H9 (cell line): ENCODE data around the gene ZDHHC13. TPM values are rescaled to one million over a fixed set of nuclear protein-coding genes. Genes with fewer than 3 reads are reported as not detected.

Experiments used
- DNase-seq: peaks from one replicate; pipeline ENCODE4 v3.0.0-alpha.2; 2017
- H2AFZ ChIP-seq: one replicate; pipeline ENCODE4 v1.6.1; 2013; ENCODE audit warnings: mild to moderate bottlenecking, low read length, control low read depth, moderate library complexity
- H2AK5ac ChIP-seq: 2 replicates; pipeline ENCODE4 v1.6.1; 2013; ENCODE audit warnings: low read length, control low read depth, mixed read lengths; ENCODE audit not compliant: insufficient read length
- H2BK120ac ChIP-seq: one replicate; pipeline ENCODE4 v1.6.1; 2013; ENCODE audit warnings: low read depth, mild to moderate bottlenecking, low read length, control low read depth, inconsistent platforms; ENCODE audit not compliant: poor library complexity, severe bottlenecking
- H2BK12ac ChIP-seq: 2 replicates; pipeline ENCODE4 v1.6.1; 2013; ENCODE audit warnings: low read length, control low read depth, mixed read lengths, low read depth; ENCODE audit not compliant: insufficient read length
- H2BK15ac ChIP-seq: 2 replicates; pipeline ENCODE4 v1.6.1; 2013; ENCODE audit warnings: low read depth, low read length, control low read depth
- H2BK20ac ChIP-seq: one replicate; pipeline ENCODE4 v1.6.1; 2013; ENCODE audit warnings: low read depth, mild to moderate bottlenecking, low read length, control low read depth, inconsistent platforms; ENCODE audit not compliant: poor library complexity, severe bottlenecking
- H2BK5ac ChIP-seq: 2 replicates; pipeline ENCODE4 v1.6.1; 2013; ENCODE audit warnings: low read length, control low read depth, mixed read lengths; ENCODE audit not compliant: insufficient read length
- H3K14ac ChIP-seq: 2 replicates; pipeline ENCODE4 v1.6.1; 2013; ENCODE audit warnings: low read length, control low read depth; ENCODE audit not compliant: insufficient read depth
- H3K18ac ChIP-seq: 2 replicates; pipeline ENCODE4 v1.6.1; 2013; ENCODE audit warnings: low read depth, mild to moderate bottlenecking, mixed read lengths, low read length, control low read depth; ENCODE audit not compliant: insufficient read length
- H3K23ac ChIP-seq: 2 replicates; pipeline ENCODE4 v1.6.1; 2013; ENCODE audit warnings: low read length, control low read depth, mixed read lengths, low read depth; ENCODE audit not compliant: insufficient read length
- H3K23me2 ChIP-seq: 2 replicates; pipeline ENCODE4 v1.6.1; 2013; ENCODE audit warnings: low read depth, mild to moderate bottlenecking, mixed read lengths, low read length, control low read depth; ENCODE audit not compliant: insufficient read length, poor library complexity, severe bottlenecking
- H3K27ac ChIP-seq: 2 replicates; pipeline ENCODE4 v1.5.1; 2013; ENCODE audit warnings: low read length, control low read depth, mixed read lengths, low read depth; ENCODE audit not compliant: insufficient read length
- H3K27me3 ChIP-seq: 2 replicates; pipeline ENCODE4 v1.6.1; 2013; ENCODE audit warnings: low read length, control low read depth, inconsistent platforms; ENCODE audit not compliant: insufficient read depth
- H3K4ac ChIP-seq: 2 replicates; pipeline ENCODE4 v1.6.1; 2013; ENCODE audit warnings: low read depth, mild to moderate bottlenecking, control low read depth, inconsistent platforms, low read length, moderate library complexity
- H3K4me1 ChIP-seq: 2 replicates; pipeline ENCODE4 v1.6.1; 2013; ENCODE audit warnings: low read length, control low read depth, inconsistent platforms; ENCODE audit not compliant: insufficient read depth
- H3K4me2 ChIP-seq: 2 replicates; pipeline ENCODE4 v1.6.1; 2013; ENCODE audit warnings: low read length, control low read depth, mixed read lengths; ENCODE audit not compliant: insufficient read length, insufficient read depth
- H3K56ac ChIP-seq: 2 replicates; pipeline ENCODE4 v1.6.1; 2013; ENCODE audit warnings: low read depth, mild to moderate bottlenecking, mixed read lengths, low read length, control low read depth; ENCODE audit not compliant: insufficient read length
- H3K79me1 ChIP-seq: 2 replicates; pipeline ENCODE4 v1.6.1; 2013; ENCODE audit warnings: low read depth, mild to moderate bottlenecking, moderate library complexity, low read length, control low read depth, inconsistent platforms; ENCODE audit not compliant: insufficient read depth, poor library complexity, severe bottlenecking
- H3K79me2 ChIP-seq: 2 replicates; pipeline ENCODE4 v1.6.1; 2013; ENCODE audit warnings: low read length, control low read depth, inconsistent platforms; ENCODE audit not compliant: insufficient read depth
- H3K9ac ChIP-seq: 2 replicates; pipeline ENCODE4 v1.6.1; 2013; ENCODE audit warnings: low read length, control low read depth, mixed read lengths; ENCODE audit not compliant: insufficient read length; ENCODE audit errors: extremely low read depth
- H3K9me3 ChIP-seq: one replicate; pipeline ENCODE4 v1.6.1; 2013; ENCODE audit warnings: low read depth, low read length, inconsistent platforms; ENCODE audit not compliant: control insufficient read depth
- H3T11ph ChIP-seq: one replicate; pipeline ENCODE4 v1.6.1; 2013; ENCODE audit warnings: mild to moderate bottlenecking, low read length, control low read depth, inconsistent platforms
- H4K20me1 ChIP-seq: one replicate; pipeline ENCODE4 v1.6.1; 2013; ENCODE audit not compliant: control insufficient read depth, insufficient read length, insufficient read depth
- H4K5ac ChIP-seq: 2 replicates; pipeline ENCODE4 v1.6.1; 2013; ENCODE audit warnings: low read depth, mild to moderate bottlenecking, mixed read lengths, low read length, control low read depth; ENCODE audit not compliant: insufficient read length
- H4K8ac ChIP-seq: replicated peaks from 2 replicates; pipeline ENCODE4 v1.6.1; 2013; ENCODE audit warnings: low read length, control low read depth, mixed read lengths, low read depth; ENCODE audit not compliant: insufficient read length
- H4K91ac ChIP-seq: 2 replicates; pipeline ENCODE4 v1.6.1; 2013; ENCODE audit warnings: low read depth, mild to moderate bottlenecking, moderate library complexity, mixed read lengths, low read length, control low read depth; ENCODE audit not compliant: insufficient read length
- H3K27ac Mint-ChIP-seq, 3 experiments: 2 replicates in 2 of 3; 3 replicates in 1 of 3; pipeline ENCODE4 v1.8.0; 2020 to 2021; ENCODE audit warnings: mixed read lengths in 3 of 3, mild to moderate bottlenecking in 1 of 3, moderate library complexity in 1 of 3
- H3K27me3 Mint-ChIP-seq: 2 replicates; pipeline ENCODE4 v1.8.0; 2021; ENCODE audit warnings: low read depth, mild to moderate bottlenecking, moderate library complexity, mixed read lengths
- H3K36me3 Mint-ChIP-seq, 3 experiments: 2 replicates in 2 of 3; 3 replicates in 1 of 3; pipeline ENCODE4 v1.8.0; 2020 to 2021; ENCODE audit warnings: low read depth in 3 of 3, mixed read lengths in 3 of 3; ENCODE audit not compliant: insufficient read depth in 1 of 3
- H3K4me1 Mint-ChIP-seq, 2 experiments: 2 replicates each; pipeline ENCODE4 v1.8.0; 2020; ENCODE audit warnings: mixed read lengths in 2 of 2
- H3K4me3 Mint-ChIP-seq, 2 experiments: 2 replicates in 1 of 2; 3 replicates in 1 of 2; pipeline ENCODE4 v1.8.0; 2020 to 2021; ENCODE audit warnings: mild to moderate bottlenecking in 2 of 2, mixed read lengths in 2 of 2, moderate library complexity in 1 of 2
- H3K9me3 Mint-ChIP-seq, 2 experiments: 2 replicates in 1 of 2; 3 replicates in 1 of 2; pipeline ENCODE4 v1.8.0; 2020; ENCODE audit warnings: mild to moderate bottlenecking in 2 of 2, mixed read lengths in 2 of 2, moderate library complexity in 1 of 2
- CTCF ChIP-seq: fragments of 200-600 bp; sonication (generic); conservative IDR thresholded peaks from 3 replicates; pipeline ENCODE4 v1.8.0; 2021; ENCODE audit warnings: antibody characterized with exemption, mild to moderate bottlenecking
- WGBS: extraction: QIAGEN DNeasy Blood & Tissue Kit; methylation state at CpG from one replicate; pipeline ENCODE4 v1.1.7; 2013; ENCODE audit warnings: missing lambda C conversion rate, low lambda C conversion rate, mixed read lengths; ENCODE audit not compliant: insufficient read length; ENCODE audit errors: extremely low coverage; 5-methylcytosine and 5-hydroxymethylcytosine counted together
- total RNA-seq: library from RNA; stranded (reverse); gene quantifications from 2 replicates; pipeline ENCODE4 v1.2.1, GENCODE V29; 2021

Gene ZDHHC13
- total RNA-seq, 1 experiment from 2014 or later: 20.9 TPM

DNA sequence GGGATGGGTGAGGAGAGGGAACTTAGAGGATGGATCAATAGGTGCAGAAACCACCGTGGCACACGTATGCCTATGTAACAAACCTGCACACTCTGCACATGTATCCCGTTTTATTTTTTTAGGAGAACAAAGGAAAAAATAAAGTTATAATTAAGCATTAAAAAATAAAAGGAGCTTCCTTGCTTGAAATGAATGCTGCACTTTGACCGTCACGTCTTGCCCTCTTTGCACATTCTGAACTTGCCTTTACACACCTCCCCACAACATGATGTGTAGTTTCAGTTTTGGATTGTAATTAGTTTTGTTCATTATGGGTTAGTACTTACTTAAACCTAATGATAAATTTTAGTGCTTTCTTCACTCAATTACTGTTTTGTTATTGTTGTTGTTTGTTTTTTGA, 87.9 kb downstream of the ZDHHC13 start:
- Histone ChIP-seq H4K91ac (no peak overlapping the region), H2BK12ac (no peak overlapping the region), H2AFZ (no peak overlapping the region), H2BK120ac (no peak overlapping the region), H3K4ac (no peak overlapping the region), H3K23me2 (no peaks in the 10 kb centered on the region), H3K79me2 (no peaks in the 10 kb centered on the region), H2BK20ac (no peak overlapping the region), H3K14ac (no peak overlapping the region), H3K27me3 (no peaks in the 10 kb centered on the region), H3K4me2 (no peak overlapping the region), H3K4me1 (no peaks in the 10 kb centered on the region), H3K79me1 (no peaks in the 10 kb centered on the region), H3K56ac (no peak overlapping the region), H3K9me3 (no peaks in the 10 kb centered on the region), H4K8ac (no peak overlapping the region), H4K20me1 (no peaks in the 10 kb centered on the region), H3K9ac (no peak overlapping the region), H3K18ac (no peak overlapping the region), H3T11ph (no peak overlapping the region), H4K5ac (no peak overlapping the region), H3K27ac (no peak overlapping the region), H3K23ac (no peak overlapping the region), H2BK5ac (no peak overlapping the region), H2BK15ac (no peak overlapping the region), H2AK5ac (no peak overlapping the region)
- Mint-ChIP-seq H3K36me3 (peaks cover 0 to 3% (median 0%) of the 10 kb centered on the region in 3 experiments; a peak in 1 of 7 replicates), H3K27me3 (peaks cover 3% of the 10 kb centered on the region; the same call in 1 of the 2 replicates), H3K27ac (no peak overlapping the region), H3K4me3 (no peak overlapping the region), H3K4me1 (peaks cover 12 to 14% of the 10 kb centered on the region in 2 experiments), H3K9me3 (peaks cover 0 to 7% of the 10 kb centered on the region in 2 experiments; a peak in 2 of 5 replicates)
- no peak for DNase-seq
- WGBS: no CpG with 5 or more reads among the region's 5 CpGs
- no peak for TF ChIP-seq CTCF
